GM21737 (cell line): ENCODE measurements around the gene ANKRD60.

Experiments used
- ATAC-seq: cut with Tn5 transposase; IDR thresholded peaks from one replicate; pipeline ENCODE4 v1.9.1; 2021; ENCODE audit warnings: mild to moderate bottlenecking, moderate library complexity; ENCODE audit not compliant: unreplicated experiment

The ANKRD60 gene, protein sequence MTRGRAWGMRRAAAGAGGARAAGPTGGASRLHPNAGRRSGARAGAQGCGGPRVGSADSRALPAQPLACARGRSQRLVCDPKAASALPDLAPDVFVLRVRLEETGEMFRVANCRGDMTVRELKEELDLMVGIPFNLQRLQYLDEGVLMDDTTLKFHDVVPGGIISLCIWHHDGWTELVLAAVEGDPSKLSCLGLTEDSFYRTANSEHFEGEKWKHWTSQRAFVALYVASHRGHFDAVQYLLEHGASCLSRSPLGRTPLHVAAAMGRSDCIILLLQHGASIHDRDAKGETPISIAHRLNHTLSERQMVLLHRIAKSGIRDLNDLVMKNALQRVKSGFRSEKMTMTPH

DNA sequence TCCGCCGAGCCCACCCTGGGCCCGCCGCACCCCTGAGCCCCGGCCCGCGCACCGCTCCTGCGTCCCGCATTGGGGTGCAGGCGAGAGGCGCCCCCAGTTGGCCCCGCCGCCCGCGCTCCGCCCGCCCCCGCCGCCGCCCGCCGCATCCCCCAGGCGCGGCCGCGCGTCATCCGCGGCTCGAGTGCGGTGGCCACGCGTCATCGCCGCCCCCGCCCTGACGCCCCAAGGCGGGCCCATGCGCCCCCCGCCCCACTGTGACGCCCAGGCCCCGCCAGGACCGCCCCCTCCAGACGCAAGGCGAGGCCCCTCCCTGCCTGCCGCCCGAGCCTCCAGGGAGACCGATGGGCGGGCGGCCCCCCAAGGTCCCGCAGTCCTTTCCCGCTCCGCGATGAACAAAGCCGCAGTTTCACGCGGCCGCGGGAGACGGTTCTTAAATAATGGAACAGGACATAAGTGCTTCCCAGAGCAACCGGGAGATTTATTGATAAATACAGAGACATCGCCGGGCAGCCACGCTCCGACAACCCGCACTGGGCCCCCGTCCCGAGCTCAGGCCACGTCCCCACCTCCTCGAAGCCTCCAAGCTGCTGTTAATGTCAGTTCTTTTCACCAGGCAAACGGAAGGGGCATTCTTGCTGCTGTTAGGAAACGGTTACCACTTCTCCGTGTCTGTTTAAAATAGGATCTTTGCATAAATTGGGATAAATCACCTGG lies at the start of gene ANKRD60:
ANKRD60 (minus strand) TSS at position 170 of the 714 bp plus-strand sequence; CDS start at position 170, 0 bp downstream.
- ATAC-seq, result no peak

GRCh38 chr20:58277578-58278472 lies 49.4 kb upstream of the ANKRD60 start:
- no peak for ATAC-seq

DNA sequence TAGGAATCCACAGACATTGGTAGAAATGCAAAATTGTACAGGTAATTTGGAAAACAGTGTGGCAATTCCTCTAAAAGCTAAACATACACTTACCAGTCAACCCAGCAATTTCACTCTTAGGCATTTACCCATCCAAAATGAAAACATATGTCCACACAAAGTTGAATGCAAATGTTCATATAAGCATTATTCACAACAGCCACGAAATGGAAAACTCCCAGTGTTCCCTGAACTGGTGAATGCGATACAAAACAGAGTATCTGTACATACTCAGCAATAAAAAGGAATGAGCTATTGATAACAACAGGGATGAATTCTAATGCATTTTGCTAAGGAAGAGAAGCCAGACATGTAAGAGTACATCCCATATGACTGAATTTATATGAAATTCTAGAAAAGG lies 48.7 kb upstream of the ANKRD60 start:
- no peak for ATAC-seq

GRCh38 chr20:58274384-58274783 lies 45.9 kb upstream of the ANKRD60 start:
- ATAC-seq, result no peak

- no peak for ATAC-seq
Measured at GRCh38 chr20:58271606-58272351, 43.3 kb upstream of the ANKRD60 start.

GRCh38 chr20:58268936-58269619 lies 40.6 kb upstream of the ANKRD60 start:
- ATAC-seq, result no peak

GRCh38 chr20:58268421-58268821 lies 40.0 kb upstream of the ANKRD60 start:
- ATAC-seq, result no peak

- ATAC-seq, result no peak
Measured at GRCh38 chr20:58267389-58268215, 39.1 kb upstream of the ANKRD60 start.

DNA sequence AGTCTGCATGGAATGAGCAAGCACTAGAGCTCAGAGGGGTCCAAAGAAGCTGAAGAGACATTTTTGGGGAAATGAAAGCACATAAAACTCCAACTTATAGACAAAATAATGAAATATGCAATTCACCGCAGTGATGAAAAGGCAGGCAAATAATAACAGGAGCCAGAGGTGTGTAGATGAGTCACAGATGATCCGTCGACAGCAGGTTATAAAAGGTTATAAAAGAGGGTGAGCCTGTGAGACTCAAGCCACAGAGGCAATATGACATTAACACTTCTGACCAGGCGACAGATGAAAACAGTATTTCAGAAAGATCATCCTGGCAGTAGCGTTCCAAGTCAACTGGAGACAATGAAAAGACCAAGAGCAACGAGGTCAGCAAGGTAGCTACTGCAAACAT lies 35.8 kb upstream of the ANKRD60 start:
- no peak for ATAC-seq

DNA sequence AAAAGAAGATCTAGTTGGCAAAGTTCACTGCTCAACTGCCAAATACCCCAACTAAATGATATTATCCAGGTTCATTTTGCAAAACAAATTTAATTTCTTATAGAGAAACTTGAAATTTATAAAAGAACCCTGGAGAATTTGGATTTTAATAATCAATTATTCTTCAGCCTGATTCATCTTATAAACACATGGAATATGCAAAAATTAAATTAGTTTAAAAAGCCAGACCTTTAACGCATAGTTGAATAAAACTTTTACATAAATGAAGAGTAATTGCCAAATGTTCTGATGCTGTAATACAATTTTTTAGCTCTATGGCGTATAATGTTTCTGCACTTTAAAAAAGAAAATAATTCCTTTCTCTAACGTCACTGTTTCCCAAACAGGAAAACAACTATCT lies 33.2 kb upstream of the ANKRD60 start:
- ATAC-seq, result no peak

DNA sequence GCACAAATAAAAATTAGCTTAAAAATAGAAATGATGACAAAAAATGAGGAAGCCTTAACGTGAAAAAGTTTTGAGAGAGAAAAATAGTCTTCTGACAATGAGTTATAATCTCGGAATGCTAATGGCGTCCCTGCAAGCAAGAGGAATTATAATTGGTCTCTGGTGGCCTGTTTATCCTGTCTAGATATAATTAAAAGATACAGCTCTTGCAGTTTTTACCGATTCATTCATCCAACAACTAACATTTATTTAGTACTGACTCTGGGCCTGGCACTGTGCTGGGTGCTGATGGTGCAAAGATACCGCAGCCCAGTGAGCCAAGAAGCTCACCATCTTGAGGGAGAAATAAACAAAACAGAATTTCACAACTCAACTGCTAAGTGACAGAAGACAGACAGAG lies 31.6 kb upstream of the ANKRD60 start:
- ATAC-seq, result no peak

- ATAC-seq, result no peak
Measured at GRCh38 chr20:58256842-58257241, 28.4 kb upstream of the ANKRD60 start.

DNA sequence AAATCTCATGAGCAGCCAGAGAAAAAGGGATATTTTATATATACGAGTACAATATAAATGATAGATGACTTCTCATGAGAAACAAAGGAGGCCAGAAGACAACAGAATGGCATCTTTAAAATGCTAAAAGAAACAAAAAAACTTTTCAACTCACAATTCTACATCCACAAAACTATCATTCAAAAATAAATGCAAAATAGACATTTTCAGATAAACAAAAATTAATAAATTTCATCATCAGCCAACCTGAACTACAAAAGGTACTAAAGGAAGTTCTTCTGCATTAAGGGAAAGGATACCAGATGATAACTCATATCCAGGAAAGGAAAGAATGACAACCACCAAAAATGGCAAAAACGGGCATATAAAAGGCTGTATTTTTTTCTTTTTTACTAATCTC lies 27.9 kb upstream of the ANKRD60 start:
- no peak for ATAC-seq

DNA sequence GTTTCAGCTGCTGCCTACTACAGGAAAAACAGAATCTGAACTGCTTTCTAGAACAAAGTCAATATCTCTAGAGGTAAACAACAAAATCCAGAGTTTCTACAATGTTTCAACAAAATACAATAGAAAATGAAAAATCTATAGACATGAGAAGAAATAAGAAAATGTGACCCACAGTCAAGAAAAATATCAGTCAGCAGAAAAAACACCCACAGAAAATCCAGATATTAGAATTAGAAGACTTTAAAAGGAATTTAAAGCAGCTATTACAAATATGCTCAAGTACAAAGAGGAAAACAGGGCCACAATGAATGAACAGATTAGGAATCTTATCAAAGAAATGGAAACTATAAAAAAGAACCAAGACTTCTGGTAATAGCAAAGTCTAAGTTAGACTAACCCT lies 26.4 kb upstream of the ANKRD60 start:
- ATAC-seq, result no peak

GRCh38 chr20:58251979-58252591 lies 23.6 kb upstream of the ANKRD60 start:
- ATAC-seq, result no peak

- ATAC-seq, result no peak
Measured at GRCh38 chr20:58251348-58251978, 23.0 kb upstream of the ANKRD60 start.

- no peak for ATAC-seq
Measured at GRCh38 chr20:58246346-58246745, 17.9 kb upstream of the ANKRD60 start.

DNA sequence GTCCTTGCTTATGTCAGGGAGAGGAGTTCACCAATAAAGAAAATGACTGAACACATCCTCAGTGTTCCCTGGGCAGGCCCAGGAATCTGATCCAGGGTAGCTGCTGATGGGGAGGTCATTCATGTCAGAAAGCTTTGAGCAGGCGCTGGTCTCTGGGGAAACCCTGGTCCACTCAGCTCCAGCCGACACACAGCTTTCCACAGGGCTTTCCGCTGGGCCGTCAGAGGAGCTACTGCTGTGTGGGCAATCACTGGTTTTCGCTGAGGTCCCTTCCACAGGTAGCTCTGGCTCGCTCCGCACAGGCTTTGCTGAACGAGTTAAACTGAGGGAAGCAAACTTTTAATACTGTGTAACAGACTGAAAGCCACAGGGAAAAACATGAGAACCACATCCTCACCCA lies 17.5 kb upstream of the ANKRD60 start:
- no peak for ATAC-seq
